NCI-H2171 (cell line): ENCODE data around the gene NDUFA13.

Source experiments
- DNase-seq: peaks from one replicate; lab custom pipeline; 2025; lab: John Stamatoyannopoulos, UW

NDUFA13 gene

GRCh38 chr19:19510432-19510831, 5.6 kb upstream of the NDUFA13 start:
- DNase-seq, result no peak

- DNase-seq, result no peak
Observed at GRCh38 chr19:19513682-19514081, 2.3 kb upstream of the NDUFA13 start.

GRCh38 chr19:19514215-19514657, 1.8 kb upstream of the NDUFA13 start:
- DNase-seq, result no peak

GRCh38 chr19:19514881-19515641, 964 bp upstream of the NDUFA13 start, which contains the start of gene TSSK6:
TSSK6 (minus strand) TSS chr19:19515548; CDS start chr19:19515427, 121 bp downstream.
- DNase-seq, result no peak

GRCh38 chr19:19517235-19517619, 1.2 kb downstream of the NDUFA13 start:
- no peak for DNase-seq

- no peak for DNase-seq
Observed at GRCh38 chr19:19520989-19521388, 5.0 kb downstream of the NDUFA13 start.

- no peak for DNase-seq
Observed at GRCh38 chr19:19523177-19523576, 7.2 kb downstream of the NDUFA13 start.

GRCh38 chr19:19524053-19524452, 8.0 kb downstream of the NDUFA13 start:
- DNase-seq, result no peak

- DNase-seq, result no peak
Observed at GRCh38 chr19:19525611-19526380, 9.8 kb downstream of the NDUFA13 start.

GRCh38 chr19:19526581-19527370, 10.8 kb downstream of the NDUFA13 start:
- no peak for DNase-seq

GRCh38 chr19:19527371-19527656, 11.3 kb downstream of the NDUFA13 start:
- no peak for DNase-seq

- DNase-seq, result no peak
Observed at GRCh38 chr19:19527674-19528625, 11.9 kb downstream of the NDUFA13 start.

GRCh38 chr19:19528721-19529490, 12.9 kb downstream of the NDUFA13 start, which contains the start of gene YJEFN3:
YJEFN3 (plus strand) TSS chr19:19528911; CDS start chr19:19528933, 22 bp downstream.
- DNase-seq, result no peak

GRCh38 chr19:19529783-19530422, 13.9 kb downstream of the NDUFA13 start:
- no peak for DNase-seq

GRCh38 chr19:19530423-19530804, 14.4 kb downstream of the NDUFA13 start:
- no peak for DNase-seq

GRCh38 chr19:19530889-19531288, 14.9 kb downstream of the NDUFA13 start:
- no peak for DNase-seq

GRCh38 chr19:19531951-19532805, 16.2 kb downstream of the NDUFA13 start:
- peak; percentile 74 for DNase-seq

GRCh38 chr19:19532806-19533701, 17.0 kb downstream of the NDUFA13 start:
- no peak for DNase-seq
